K562 (cell line): ENCODE measurements around the gene ACOT13. TPM values are rescaled to one million over a fixed set of nuclear protein-coding genes. Genes with fewer than 3 reads are reported as not detected.

Experiments
- ATAC-seq: fragments of 200-7000 bp; cut with Tn5 transposase; 3 replicates; pipeline ENCODE4 v1.9.1; 2020; ENCODE audit warnings: moderate library complexity
- BruUV-seq: library from RNA; stranded (reverse); fragments of 400-500 nt; replicated peaks from 2 replicates; lab custom pipeline; 2021; lab: Mats Ljungman, UMichigan
- CTCF ChIA-PET: fragments of 300-600 bp; formaldehyde crosslinking; extraction: SDS; loops from one replicate; lab custom pipeline; 2021; ENCODE audit warnings: low intra/inter-chr PET ratio; lab: Yijun Ruan, JAX
- POLR2A ChIA-PET: fragments of 300-600, 350-650 bp; sonication (Branson Sonifier 250); formaldehyde crosslinking; extraction: SDS; loops from one replicate; lab custom pipeline; 2021; ENCODE audit warnings: antibody characterized with exemption, inconsistent platforms; lab: Yijun Ruan, JAX
- DNase-seq, 4 experiments: peaks; one replicate each; pipeline versions ENCODE4 v3.0.0 to v3.0.0-alpha.2; 2011 to 2018; ENCODE audit warnings: low spot score in 3 of 4, mixed read lengths in 3 of 4; ENCODE audit errors: extremely low read depth in 1 of 4
- FAIRE-seq: peaks from 2 replicates; lab custom pipeline; 2011; peaks lifted over from hg19 to GRCh38; lab: Jason Lieb, UNC
- H2AFZ ChIP-seq: 2 replicates; pipeline ENCODE4 v1.6.0; 2011; ENCODE audit warnings: low read depth, low read length, control low read depth, inconsistent platforms
- H3K27ac ChIP-seq: fragments of 200-600 bp; 3 replicates; pipeline ENCODE4 v1.8.0; 2011; ENCODE audit warnings: low read depth, mild to moderate bottlenecking, control low read depth, inconsistent platforms, low read length, moderate library complexity, mixed read lengths; ENCODE audit errors: extremely low read depth
- H3K27me3 ChIP-seq, 2 experiments: fragments of 300-600 bp in 1 of 2; 2 replicates in 1 of 2; 3 replicates in 1 of 2; pipeline versions ENCODE4 v1.6.0 to v1.8.0; 2011; ENCODE audit warnings: inconsistent platforms in 2 of 2, low read length in 2 of 2, mild to moderate bottlenecking in 1 of 2, mixed read lengths in 1 of 2, moderate library complexity in 1 of 2; ENCODE audit not compliant: control insufficient read depth in 2 of 2, insufficient read depth in 2 of 2
- H3K36me3 ChIP-seq: fragments of 300-600 bp; 3 replicates; pipeline ENCODE4 v1.8.0; 2011; ENCODE audit warnings: mild to moderate bottlenecking, low read length, inconsistent platforms; ENCODE audit not compliant: control insufficient read depth, insufficient read depth
- H3K4me1 ChIP-seq, 2 experiments: fragments of 200-600 bp in 1 of 2; replicated peaks in 1 of 2; 2 replicates in 1 of 2; 3 replicates in 1 of 2; pipeline versions ENCODE4 v1.5.1 to v1.8.0; 2011; ENCODE audit warnings: inconsistent platforms in 2 of 2, low read length in 2 of 2, mild to moderate bottlenecking in 1 of 2, mixed read lengths in 1 of 2, moderate library complexity in 1 of 2; ENCODE audit not compliant: control insufficient read depth in 2 of 2, insufficient read depth in 2 of 2
- H3K4me2 ChIP-seq: 2 replicates; pipeline ENCODE4 v1.6.1; 2011; ENCODE audit warnings: low read length, control low read depth, inconsistent platforms, mixed read lengths; ENCODE audit not compliant: insufficient read depth
- H3K4me3 ChIP-seq: fragments of 200-600 bp; sonication (generic), shearing (Covaris generic); 2 replicates; pipeline ENCODE4 v1.5.1; 2016; ENCODE audit warnings: control low read depth, inconsistent platforms
- H3K79me2 ChIP-seq: fragments of 200-600 bp; 3 replicates; pipeline ENCODE4 v1.8.0; 2011; ENCODE audit warnings: low read length, inconsistent platforms; ENCODE audit not compliant: control insufficient read depth, insufficient read depth
- H3K9ac ChIP-seq, 2 experiments: 2 replicates each; pipeline versions ENCODE4 v1.6.0 to v1.6.1; 2011; ENCODE audit warnings: low read depth in 2 of 2, low read length in 2 of 2, control low read depth in 1 of 2, inconsistent platforms in 1 of 2, mild to moderate bottlenecking in 1 of 2, mixed read lengths in 1 of 2; ENCODE audit not compliant: insufficient read depth in 1 of 2
- H3K9me1 ChIP-seq: one replicate; pipeline ENCODE4 v1.6.0; 2011; ENCODE audit warnings: inconsistent platforms, mild to moderate bottlenecking, low read length, moderate library complexity; ENCODE audit not compliant: control insufficient read depth, insufficient read depth
- H3K9me3 ChIP-seq: replicated peaks from 2 replicates; pipeline ENCODE4 v1.5.1; 2011; ENCODE audit warnings: low read depth, low read length, inconsistent platforms; ENCODE audit not compliant: control insufficient read depth, insufficient read depth
- H4K20me1 ChIP-seq: replicated peaks from 2 replicates; pipeline ENCODE4 v1.6.1; 2011; ENCODE audit warnings: low read length, inconsistent platforms, mixed read lengths; ENCODE audit not compliant: control insufficient read depth, insufficient read depth
- CCNT2 ChIP-seq: IDR thresholded peaks from 2 replicates; pipeline ENCODE4 v1.6.1; 2011; ENCODE audit warnings: borderline replicate concordance, low read depth, mild to moderate bottlenecking, moderate library complexity, mixed read lengths, low read length; ENCODE audit not compliant: insufficient read length; ENCODE audit errors: extremely low read depth
- DPF2 ChIP-seq: fragments of 450-650 bp; IDR thresholded peaks from 2 replicates; pipeline ENCODE4 v1.6.1; 2016
- ETS1 ChIP-seq: conservative IDR thresholded peaks from 2 replicates; pipeline ENCODE4 v1.6.1; 2011; ENCODE audit warnings: low read depth, mild to moderate bottlenecking, low read length; ENCODE audit not compliant: control insufficient read depth
- HINFP ChIP-seq: fragments of 450-650 bp; conservative IDR thresholded peaks from 2 replicates; pipeline ENCODE4 v1.6.1; 2016; ENCODE audit warnings: missing genetic modification characterization, low read depth, mild to moderate bottlenecking, control low read depth, missing compliant biosample characterization
- HSF4 ChIP-seq: fragments of 250-450 bp; sonication (Bioruptor Pico); IDR thresholded peaks from 2 replicates; pipeline ENCODE4 v2.1.2; 2022; ENCODE audit warnings: mild to moderate bottlenecking, moderate library complexity, borderline replicate concordance
- NFATC3 ChIP-seq: fragments of 450-650 bp; IDR thresholded peaks from 2 replicates; pipeline ENCODE4 v1.6.1; 2017; ENCODE audit warnings: mild to moderate bottlenecking
- PHB2 ChIP-seq: fragments of 450-650 bp; IDR thresholded peaks from 2 replicates; pipeline ENCODE4 v1.6.1; 2017; ENCODE audit warnings: low read depth
- SNAPC5 ChIP-seq: fragments of 250-450 bp; sonication (Bioruptor Pico); IDR thresholded peaks from 2 replicates; pipeline ENCODE4 v1.8.0; 2021; ENCODE audit warnings: moderate library complexity, mild to moderate bottlenecking, inconsistent platforms
- SOX6 ChIP-seq: fragments of 450-650 bp; IDR thresholded peaks from 2 replicates; pipeline ENCODE4 v1.6.1; 2014; ENCODE audit warnings: mild to moderate bottlenecking
- TBP ChIP-seq: optimal IDR thresholded peaks from 2 replicates; pipeline ENCODE3; 2011; ENCODE audit warnings: low read depth, low read length, improper control_type of control experiment
- TEAD4 ChIP-seq, 2 experiments: sonication (generic) in 1 of 2; formaldehyde crosslinking in 1 of 2; IDR thresholded peaks; 2 replicates each; pipeline versions ENCODE4 v1.6.1 to v1.8.0; 2012 to 2022; ENCODE audit warnings: borderline replicate concordance in 1 of 2, inconsistent platforms in 1 of 2, low read length in 1 of 2, mild to moderate bottlenecking in 1 of 2, missing genetic modification reagents in 1 of 2
- TOE1 ChIP-seq, 2 experiments: fragments of 450-650 bp in 1 of 2; sonication (generic) in 1 of 2; formaldehyde crosslinking in 1 of 2; IDR thresholded peaks; 2 replicates each; pipeline versions ENCODE4 v1.7.1 to v1.8.0; 2016 to 2022; ENCODE audit warnings: borderline replicate concordance in 2 of 2, mild to moderate bottlenecking in 2 of 2, antibody characterized with exemption in 1 of 2, inconsistent platforms in 1 of 2, low read depth in 1 of 2, missing genetic modification reagents in 1 of 2, moderate library complexity in 1 of 2
- ZBTB8A ChIP-seq: fragments of 450-650 bp; IDR thresholded peaks from 2 replicates; pipeline ENCODE4 v1.6.1; 2018; ENCODE audit warnings: mild to moderate bottlenecking, moderate library complexity; ENCODE audit not compliant: partially characterized antibody
- WGBS: fragments of 100-300 bp; shearing (Covaris generic); methylation state at CpG from one replicate; pipeline ENCODE4 v1.1.6; 2016; ENCODE audit warnings: low coverage, mixed read lengths; ENCODE audit not compliant: insufficient coverage; ENCODE audit errors: missing lambda C conversion rate; 5-methylcytosine and 5-hydroxymethylcytosine counted together
- in situ Hi-C: fragments of 300-500 bp; cut with MboI; formaldehyde crosslinking; loops from 4 replicates; pipeline ENCODE4 v1.15.0; 2018; ENCODE audit warnings: inconsistent platforms, mixed read lengths
- intact Hi-C: fragments of 100-400 bp; cut with micrococcal nuclease; formaldehyde crosslinking; loops from 2 replicates; pipeline ENCODE4 v1.14.2; 2022
- polyA plus RNA-seq, 8 experiments: library from polyadenylated mRNA; depleted of rRNA in 4 of 8; stranded (reverse) in 5 of 8; unstranded in 3 of 8; fragments of >200 nt; fragmentation: Nextera tagmentation in 2 of 8; fragmentation: Illumina TruSeq in 1 of 8; extraction: Ambion mirVana in 2 of 8; extraction: Trizol in 1 of 8; gene quantifications; 2 replicates each; pipeline versions ENCODE4 v1.2.1 to v1.2.3, GENCODE V29; 2011 to 2014; ENCODE audit warnings: inconsistent platforms in 1 of 8, missing spikeins in 1 of 8
- total RNA-seq, 7 experiments: library from RNA; depleted of rRNA in 6 of 7; stranded (reverse); fragments of >200 nt in 6 of 7; fragmentation: Illumina TruSeq in 2 of 7; extraction: Trizol in 2 of 7; gene quantifications; 2 replicates each; pipeline versions ENCODE4 v1.2.1 to v1.2.3, GENCODE V29; 2011 to 2021; ENCODE audit warnings: low replicate concordance in 1 of 7

ACOT13 gene
- total and polyA plus RNA-seq, 9 of the 15 experiments (the other 6 are each of a cell fraction or from before 2014, with no cell fraction given), result 14.1 to 129 (median 65.7) TPM

- H3K4me2 ChIP-seq, result peak overlapping the region; percentile 57
- H3K9me3 ChIP-seq, result no peaks in the 10 kb centered on the region
- H2AFZ ChIP-seq, result peak overlapping the region; percentile 58
- FAIRE-seq (peak; percentile 93), DNase-seq (peak in 2 of 4 experiments; percentile 76 to 77), ATAC-seq (peak; percentile 96)
- peak overlapping the region in 1 of 2 experiments; percentile 28; a peak in 2 of 4 replicates for H3K9ac ChIP-seq
- in situ Hi-C loops, result no loop called here
- H3K4me3 ChIP-seq, result no peak overlapping the region
- intact Hi-C loops, result no loop called here
- H4K20me1 ChIP-seq, result no peaks in the 10 kb centered on the region
- peaks cover 53% of the 10 kb centered on the region for H3K36me3 ChIP-seq
- BruUV-seq, result no TSS peak
- POLR2A ChIA-PET, result interaction anchor here (0.7 to 2.4 kb wide), 10 partner anchors 9 to 534 kb away, joined by 3 to 14 read pairs (median 4); partner anchors contain the start of genes ACOT13, KIAA0319 and TDP2
- peak overlapping the region; percentile 69 for H3K27ac ChIP-seq
- WGBS, result 23% methylated on average over 9 of the region's 9 CpGs
- no peaks in the 10 kb centered on the region for H3K27me3 ChIP-seq
- no peaks in the 10 kb centered on the region for H3K9me1 ChIP-seq
- CTCF ChIA-PET, result no interaction called here
- H3K79me2 ChIP-seq, result peaks cover 21% of the 10 kb centered on the region; the same call in 2 of the 3 replicates
- H3K4me1 ChIP-seq, result peaks cover 0 to 20% of the 10 kb centered on the region in 2 experiments; a peak in 2 of 5 replicates
- TF ChIP-seq ZBTB8A (no peak), SOX6 (0 out of 2 replicates have a peak, but pooled peaks have one; percentile 33), PHB2 (no peak), TBP (no peak), NFATC3 (peak; percentile 47; the same call in 1 of the 2 replicates), SNAPC5 (CRISPR knock-in tag) (no peak), DPF2 (peak; percentile 67; the same call in 1 of the 2 replicates), ETS1 (no peak), TEAD4 (IDR thresholded peaks at IDR 0.05; ENCODE audit: low read length) (peak; percentile 67), TEAD4 (CRISPR knock-in tag; IDR thresholded peaks at IDR 0.05; ENCODE audit: borderline replicate concordance) (no peak), HSF4 (CRISPR knock-in tag) (peak; percentile 63; the same call in 1 of the 2 replicates), TOE1 (IDR thresholded peaks at IDR 0.05; ENCODE audit: borderline replicate concordance) (peak; percentile 67; the same call in 1 of the 2 replicates), TOE1 (CRISPR knock-in tag; IDR thresholded peaks at IDR 0.05; ENCODE audit: borderline replicate concordance, low read depth) (no peak), CCNT2 (no peak), HINFP (tag) (peak; percentile 98)
Measured at GRCh38 chr6:24658573-24659560, 8.0 kb upstream of the ACOT13 start.
